Mesothelial cell of epicardium (in vitro differentiated cells): Measurements from ENCODE around the gene KRTAP12-2. TPM values are rescaled to one million over a fixed set of nuclear protein-coding genes. Genes with fewer than 3 reads are reported as not detected.
A peak's percentile ranks its signal among the peaks of the same experiment; 100 is the strongest.

ENCODE experiments used
- DNase-seq, 2 experiments: peaks; one replicate each; pipeline ENCODE4 v3.0.0; 2021; ENCODE audit warnings: low spot score in 2 of 2; ENCODE audit not compliant: unreplicated experiment in 2 of 2
- H3K27ac Mint-ChIP-seq: 2 replicates; pipeline ENCODE4 v1.8.0; 2021; ENCODE audit warnings: mixed read lengths
- H3K27me3 Mint-ChIP-seq: 2 replicates; pipeline ENCODE4 v1.8.0; 2021; ENCODE audit warnings: low read depth, mixed read lengths
- H3K36me3 Mint-ChIP-seq: 2 replicates; pipeline ENCODE4 v1.8.0; 2021; ENCODE audit warnings: mixed read lengths
- H3K4me1 Mint-ChIP-seq: 2 replicates; pipeline ENCODE4 v1.8.0; 2021; ENCODE audit warnings: mixed read lengths
- H3K4me3 Mint-ChIP-seq: 2 replicates; pipeline ENCODE4 v1.8.0; 2021; ENCODE audit warnings: mild to moderate bottlenecking, moderate library complexity, mixed read lengths
- H3K9me3 Mint-ChIP-seq: 2 replicates; pipeline ENCODE4 v1.8.0; 2021; ENCODE audit warnings: mixed read lengths
- total RNA-seq: library from RNA; stranded (reverse); gene quantifications from 3 replicates; pipeline ENCODE4 v1.2.1, GENCODE V29; 2021
- TF ChIP-seq, protein P1 (sequence below): fragments of 200-600 bp; sonication (generic); IDR thresholded peaks from one replicate; pipeline ENCODE4 v1.5.0; 2021; ENCODE audit warnings: antibody characterized with exemption; ENCODE audit not compliant: unreplicated experiment

KRTAP12-2 gene
- total RNA-seq, 1 donor from 2014 or later = not detected

DNA sequence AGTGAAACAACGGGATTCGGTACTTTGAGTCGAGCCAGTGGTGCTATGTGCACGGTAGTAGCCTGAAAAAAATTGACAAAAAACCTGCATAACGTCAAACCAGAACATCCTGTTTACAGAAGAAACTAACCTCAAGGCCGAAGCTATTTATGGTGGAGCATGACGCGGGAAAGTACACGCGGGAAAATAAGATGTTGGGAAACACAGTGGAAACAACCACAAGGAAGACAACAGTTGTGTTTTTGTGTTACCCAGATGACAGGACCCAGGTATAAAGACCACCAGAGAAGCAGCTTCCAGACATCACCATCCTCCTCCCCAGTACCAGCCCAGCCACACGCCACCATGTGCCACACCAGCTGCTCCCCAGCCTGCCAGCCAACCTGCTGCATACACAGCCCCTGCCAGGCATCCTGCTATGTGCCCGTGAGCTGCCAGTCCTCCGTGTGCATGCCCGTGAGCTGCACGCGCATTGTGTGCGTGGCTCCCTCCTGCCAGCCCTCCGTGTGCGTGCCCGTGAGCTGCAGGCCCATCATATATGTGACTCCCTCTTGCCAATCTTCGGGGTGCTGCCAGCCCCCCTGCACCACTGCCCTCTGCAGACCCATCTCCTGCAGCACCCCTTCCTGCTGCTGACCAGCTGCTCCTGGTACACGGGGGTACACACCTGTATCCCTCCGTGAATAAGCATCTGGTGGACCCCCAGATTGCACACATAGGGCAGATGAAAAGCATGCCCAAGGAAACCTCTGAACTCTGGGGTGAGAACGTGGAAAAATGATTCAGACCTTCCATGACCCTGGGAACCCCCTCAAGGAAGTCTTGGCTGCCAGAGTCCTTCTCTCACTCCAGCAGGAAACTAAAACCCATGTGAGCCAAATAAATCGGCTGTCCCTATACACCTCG lies 8.8 kb downstream of the KRTAP12-2 start, which contains the start of gene KRTAP12-3:
TSS of gene KRTAP12-3 (plus strand) at position 298 of the 906 bp plus-strand sequence. CDS start at position 346, 48 bp downstream.
- Mint-ChIP-seq H3K4me3 (no peak within 1 kb of the TSS), H3K27me3 (peaks cover 7% of the 10 kb centered on the region), H3K27ac (no peak within 1 kb of the TSS), H3K9me3 (peaks cover 24% of the 10 kb centered on the region), H3K4me1 (no peaks in the 10 kb centered on the region), H3K36me3 (peaks cover 1% of the 10 kb centered on the region)
- DNase-seq = peak in 1 of 2 experiments; percentile 20
- TF ChIP-seq, protein P1, sequence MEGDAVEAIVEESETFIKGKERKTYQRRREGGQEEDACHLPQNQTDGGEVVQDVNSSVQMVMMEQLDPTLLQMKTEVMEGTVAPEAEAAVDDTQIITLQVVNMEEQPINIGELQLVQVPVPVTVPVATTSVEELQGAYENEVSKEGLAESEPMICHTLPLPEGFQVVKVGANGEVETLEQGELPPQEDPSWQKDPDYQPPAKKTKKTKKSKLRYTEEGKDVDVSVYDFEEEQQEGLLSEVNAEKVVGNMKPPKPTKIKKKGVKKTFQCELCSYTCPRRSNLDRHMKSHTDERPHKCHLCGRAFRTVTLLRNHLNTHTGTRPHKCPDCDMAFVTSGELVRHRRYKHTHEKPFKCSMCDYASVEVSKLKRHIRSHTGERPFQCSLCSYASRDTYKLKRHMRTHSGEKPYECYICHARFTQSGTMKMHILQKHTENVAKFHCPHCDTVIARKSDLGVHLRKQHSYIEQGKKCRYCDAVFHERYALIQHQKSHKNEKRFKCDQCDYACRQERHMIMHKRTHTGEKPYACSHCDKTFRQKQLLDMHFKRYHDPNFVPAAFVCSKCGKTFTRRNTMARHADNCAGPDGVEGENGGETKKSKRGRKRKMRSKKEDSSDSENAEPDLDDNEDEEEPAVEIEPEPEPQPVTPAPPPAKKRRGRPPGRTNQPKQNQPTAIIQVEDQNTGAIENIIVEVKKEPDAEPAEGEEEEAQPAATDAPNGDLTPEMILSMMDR = no peak

GRCh38 chr21:44656868-44657267 lies 9.9 kb downstream of the KRTAP12-2 start:
- Mint-ChIP-seq H3K4me1 (no peaks in the 10 kb centered on the region), H3K27me3 (peaks cover 6% of the 10 kb centered on the region), H3K36me3 (peaks cover 1% of the 10 kb centered on the region), H3K9me3 (peaks cover 19% of the 10 kb centered on the region), H3K4me3 (no peak overlapping the region), H3K27ac (no peak overlapping the region)
- no peak for DNase-seq
- TF ChIP-seq, protein P1 = no peak

DNA sequence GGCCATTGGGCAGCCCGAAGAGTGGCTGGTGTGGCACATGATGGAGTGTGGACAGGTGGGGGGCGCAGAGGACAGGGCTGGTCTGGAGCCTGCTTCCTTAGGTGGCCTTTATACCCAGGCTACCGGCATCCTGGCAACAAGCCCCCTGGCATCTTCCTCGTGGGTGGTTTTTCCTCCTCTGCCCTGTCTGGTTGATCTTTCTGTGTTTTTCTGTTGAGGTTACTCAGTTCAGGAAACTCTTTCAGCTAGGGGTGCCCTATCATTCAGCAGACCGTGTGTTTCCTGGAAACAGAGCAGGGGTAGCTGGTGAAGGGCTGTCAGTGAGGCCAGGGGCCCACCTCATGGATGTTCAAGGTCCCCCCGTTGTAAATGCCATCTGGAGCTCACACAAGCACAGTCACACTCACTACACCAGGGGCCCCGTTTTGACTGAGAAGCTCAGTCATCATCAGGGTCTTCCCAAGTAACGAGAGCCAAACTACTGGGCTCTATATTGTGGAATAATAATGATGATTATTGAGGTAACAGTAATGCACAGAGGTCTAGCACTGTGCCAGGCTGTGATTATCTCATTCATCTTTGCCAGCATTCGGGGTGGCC lies 12.1 kb downstream of the KRTAP12-2 start, which contains the start of gene KRTAP12-4:
TSS of gene KRTAP12-4 (minus strand) at position 84 of the 600 bp plus-strand sequence. CDS start at position 39, 45 bp downstream.
- peaks cover 19% of the 10 kb centered on the region for H3K9me3 Mint-ChIP-seq
- H3K36me3 Mint-ChIP-seq = peaks cover 1% of the 10 kb centered on the region
- no peaks in the 10 kb centered on the region for H3K4me1 Mint-ChIP-seq
- peaks cover 6% of the 10 kb centered on the region for H3K27me3 Mint-ChIP-seq
- no peak within 1 kb of the TSS for H3K4me3 Mint-ChIP-seq
- H3K27ac Mint-ChIP-seq = no peak within 1 kb of the TSS
- TF ChIP-seq, protein P1 = no peak
- no peak for DNase-seq

GRCh38 chr21:44653656-44654575 lies 12.8 kb downstream of the KRTAP12-2 start:
- Mint-ChIP-seq H3K27ac (no peak overlapping the region), H3K36me3 (peaks cover 1% of the 10 kb centered on the region), H3K27me3 (peaks cover 6% of the 10 kb centered on the region)

GRCh38 chr21:44653123-44653522 lies 13.6 kb downstream of the KRTAP12-2 start:
- H3K27ac Mint-ChIP-seq = no peak overlapping the region
- H3K36me3 Mint-ChIP-seq = peaks cover 1% of the 10 kb centered on the region
- H3K4me1 Mint-ChIP-seq = no peaks in the 10 kb centered on the region
- H3K27me3 Mint-ChIP-seq = peaks cover 4% of the 10 kb centered on the region
- H3K4me3 Mint-ChIP-seq = no peak overlapping the region
- TF ChIP-seq, protein P1 = no peak
- DNase-seq = peak in 1 of 2 experiments; percentile 32
- peaks cover 19% of the 10 kb centered on the region for H3K9me3 Mint-ChIP-seq

More at GRCh38 chr21:44653656-44654575, 12.8 kb downstream of the KRTAP12-2 start:
- H3K4me3 Mint-ChIP-seq = no peak overlapping the region
- TF ChIP-seq, protein P1 = no peak
- no peaks in the 10 kb centered on the region for H3K4me1 Mint-ChIP-seq
- H3K9me3 Mint-ChIP-seq = peaks cover 19% of the 10 kb centered on the region
- DNase-seq = peak in 1 of 2 experiments; percentile 17
